Erythroblast (primary cell): ENCODE data around the gene NFIA.

Experiments used
- GATA1 ChIP-seq: IDR thresholded peaks from 2 replicates; pipeline ENCODE4 v1.6.1; 2011; ENCODE audit warnings: low read depth, mild to moderate bottlenecking, control low read depth, low read length, moderate library complexity
- POLR2A ChIP-seq: IDR thresholded peaks from 2 replicates; pipeline ENCODE4 v1.6.1; 2011; ENCODE audit warnings: mild to moderate bottlenecking, low read length

- TF ChIP-seq POLR2A (no peak), GATA1 (no peak)
Observed at GRCh38 chr1:61058483-61059245, 23.7 kb upstream of the NFIA start.
